C1 segment of cervical spinal cord (tissue), 14 donors: ENCODE measurements around the gene FRMD8.

Experiments
- DNase-seq, 14 donors: peaks; one replicate each; lab custom pipeline; 2025; lab: John Stamatoyannopoulos, UW

The FRMD8 gene, protein sequence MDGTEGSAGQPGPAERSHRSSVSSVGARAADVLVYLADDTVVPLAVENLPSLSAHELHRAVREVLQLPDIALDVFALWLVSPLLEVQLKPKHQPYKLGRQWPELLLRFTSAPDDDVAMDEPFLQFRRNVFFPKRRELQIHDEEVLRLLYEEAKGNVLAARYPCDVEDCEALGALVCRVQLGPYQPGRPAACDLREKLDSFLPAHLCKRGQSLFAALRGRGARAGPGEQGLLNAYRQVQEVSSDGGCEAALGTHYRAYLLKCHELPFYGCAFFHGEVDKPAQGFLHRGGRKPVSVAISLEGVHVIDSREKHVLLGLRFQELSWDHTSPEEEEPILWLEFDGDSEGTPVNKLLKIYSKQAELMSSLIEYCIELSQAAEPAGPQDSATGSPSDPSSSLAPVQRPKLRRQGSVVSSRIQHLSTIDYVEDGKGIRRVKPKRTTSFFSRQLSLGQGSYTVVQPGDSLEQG

GRCh38 chr11:65386307-65387140 lies at the start of gene FRMD8:
Gene FRMD8 (plus strand): TSS chr11:65386637. CDS start chr11:65387037, 400 bp downstream.
- peak; percentile 49 to 94 (median 86) for DNase-seq

GRCh38 chr11:65338676-65339075 lies 47.8 kb upstream of the FRMD8 start:
- DNase-seq, result no peak

DNA sequence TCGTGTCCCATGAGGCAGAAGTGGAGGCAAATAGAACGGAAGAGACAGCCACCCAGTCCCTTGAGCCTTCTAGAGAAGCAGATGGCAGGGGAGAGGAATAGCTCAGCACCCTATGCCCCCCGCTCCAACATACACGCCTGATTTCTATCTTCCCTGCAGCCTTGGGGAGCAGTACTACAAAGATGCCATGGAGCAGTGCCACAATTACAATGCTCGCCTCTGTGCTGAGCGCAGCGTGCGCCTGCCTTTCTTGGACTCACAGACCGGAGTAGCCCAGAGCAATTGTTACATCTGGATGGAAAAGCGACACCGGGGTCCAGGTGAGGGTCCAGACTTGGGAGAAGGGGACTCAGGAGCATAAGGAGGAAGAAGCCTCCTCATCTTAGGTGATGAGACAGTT lies 46.2 kb upstream of the FRMD8 start:
- DNase-seq, result peak in 2 of 14 donors; percentile 8 to 17

GRCh38 chr11:65341856-65342255 lies 44.6 kb upstream of the FRMD8 start:
- DNase-seq, result no peak

GRCh38 chr11:65351511-65351910 lies 34.9 kb upstream of the FRMD8 start:
- DNase-seq, result no peak

DNA sequence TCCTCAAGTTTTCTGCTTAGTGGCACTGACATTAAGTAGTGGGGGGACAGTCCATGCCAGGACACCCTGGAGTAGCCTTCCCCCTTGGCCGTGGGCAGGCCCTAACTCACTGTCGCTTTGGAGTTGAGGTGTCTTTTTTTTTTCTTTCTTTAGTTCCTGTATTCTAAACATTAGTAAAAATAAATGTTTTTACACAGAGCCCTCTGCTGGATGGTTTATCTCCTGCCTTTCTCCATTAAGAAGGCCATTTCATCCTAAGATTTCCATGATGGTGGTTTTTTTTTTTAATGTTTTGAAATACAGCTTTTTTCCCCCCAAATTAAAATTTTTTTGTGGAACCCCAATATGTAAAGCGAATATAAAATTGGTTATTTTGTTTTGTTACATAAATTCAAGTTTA lies 33.7 kb upstream of the FRMD8 start:
- no peak for DNase-seq

GRCh38 chr11:65353376-65353775 lies 33.1 kb upstream of the FRMD8 start:
- no peak for DNase-seq

GRCh38 chr11:65353900-65354264 lies 32.6 kb upstream of the FRMD8 start:
- peak in 7 of 14 donors; percentile 36 to 77 (median 51) for DNase-seq

- peak; percentile 57 to 96 (median 91) for DNase-seq
These were observed 32.0 kb upstream of the FRMD8 start, which contains the start of gene TIGD3 for GRCh38 chr11:65354265-65355012. Gene TIGD3 (plus strand): TSS chr11:65354751. CDS start chr11:65355809, 1,058 bp downstream.

GRCh38 chr11:65355013-65355775 lies 31.2 kb upstream of the FRMD8 start:
- peak in 1 of 14 donors; percentile 36 for DNase-seq

DNA sequence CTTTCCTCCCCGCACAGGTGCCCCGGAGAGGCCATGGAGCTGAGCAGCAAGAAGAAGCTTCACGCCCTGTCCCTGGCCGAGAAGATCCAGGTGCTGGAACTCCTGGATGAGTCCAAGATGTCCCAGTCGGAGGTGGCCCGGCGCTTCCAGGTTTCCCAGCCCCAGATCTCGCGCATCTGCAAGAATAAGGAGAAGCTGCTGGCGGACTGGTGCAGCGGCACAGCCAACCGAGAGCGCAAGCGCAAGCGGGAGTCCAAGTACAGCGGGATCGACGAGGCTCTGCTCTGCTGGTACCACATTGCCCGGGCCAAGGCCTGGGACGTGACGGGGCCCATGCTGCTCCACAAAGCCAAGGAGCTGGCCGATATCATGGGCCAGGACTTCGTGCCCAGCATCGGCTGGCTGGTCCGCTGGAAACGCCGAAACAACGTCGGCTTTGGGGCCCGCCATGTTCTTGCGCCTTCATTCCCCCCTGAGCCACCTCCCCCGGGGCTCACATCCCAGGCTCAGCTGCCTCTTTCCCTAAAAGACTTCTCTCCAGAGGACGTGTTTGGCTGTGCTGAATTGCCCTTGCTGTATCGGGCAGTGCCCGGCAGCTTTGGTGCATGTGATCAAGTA lies 30.6 kb upstream of the FRMD8 start:
- peak in 2 of 14 donors; percentile 14 to 71 for DNase-seq

DNA sequence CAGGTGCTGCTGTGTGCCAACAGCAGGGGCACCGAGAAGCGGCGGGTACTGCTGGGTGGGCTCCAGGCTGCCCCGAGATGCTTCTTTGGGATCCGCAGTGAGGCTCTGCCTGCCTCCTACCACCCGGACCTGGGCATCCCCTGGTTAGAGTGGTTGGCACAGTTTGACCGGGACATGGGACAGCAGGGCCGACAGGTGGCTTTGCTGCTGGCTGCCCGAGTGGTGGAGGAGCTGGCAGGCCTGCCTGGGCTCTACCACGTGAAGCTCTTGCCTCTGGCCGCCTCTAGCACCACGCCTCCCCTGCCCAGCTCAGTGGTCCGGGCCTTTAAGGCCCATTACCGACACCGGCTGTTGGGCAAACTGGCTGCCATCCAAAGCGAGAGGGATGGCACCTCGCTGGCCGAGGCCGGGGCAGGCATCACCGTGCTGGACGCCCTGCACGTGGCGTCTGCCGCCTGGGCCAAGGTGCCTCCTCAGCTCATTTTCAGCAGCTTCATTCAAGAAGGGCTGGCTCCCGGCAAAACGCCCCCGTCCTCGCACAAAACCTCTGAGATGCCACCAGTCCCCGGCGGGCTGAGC lies 30.0 kb upstream of the FRMD8 start:
- DNase-seq, result peak in 1 of 14 donors; percentile 87

DNA sequence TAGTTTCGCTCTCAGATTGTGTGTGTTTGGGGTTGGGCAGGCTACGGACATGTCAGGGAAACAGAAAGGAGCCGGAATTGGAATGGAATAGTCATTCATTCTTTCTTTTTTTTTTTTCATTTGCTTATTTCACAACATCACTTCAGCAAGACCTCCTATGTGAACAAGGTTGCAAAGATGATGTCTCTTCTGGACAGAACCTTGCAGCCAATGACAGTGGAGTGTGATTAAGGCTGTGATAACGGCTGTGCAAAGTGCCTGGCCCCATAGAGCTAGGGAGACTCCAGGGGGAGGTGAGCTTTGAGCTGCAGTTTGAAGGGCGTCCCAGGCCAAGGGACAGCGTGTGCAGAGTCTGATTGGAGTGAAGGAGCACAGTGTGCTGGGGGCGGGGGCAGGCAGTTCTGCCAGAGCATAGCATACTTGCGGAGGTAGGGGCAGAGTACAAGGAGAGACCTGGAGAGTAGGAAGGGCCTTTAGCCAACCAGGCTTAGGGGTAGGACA lies 28.5 kb upstream of the FRMD8 start:
- no peak for DNase-seq

DNA sequence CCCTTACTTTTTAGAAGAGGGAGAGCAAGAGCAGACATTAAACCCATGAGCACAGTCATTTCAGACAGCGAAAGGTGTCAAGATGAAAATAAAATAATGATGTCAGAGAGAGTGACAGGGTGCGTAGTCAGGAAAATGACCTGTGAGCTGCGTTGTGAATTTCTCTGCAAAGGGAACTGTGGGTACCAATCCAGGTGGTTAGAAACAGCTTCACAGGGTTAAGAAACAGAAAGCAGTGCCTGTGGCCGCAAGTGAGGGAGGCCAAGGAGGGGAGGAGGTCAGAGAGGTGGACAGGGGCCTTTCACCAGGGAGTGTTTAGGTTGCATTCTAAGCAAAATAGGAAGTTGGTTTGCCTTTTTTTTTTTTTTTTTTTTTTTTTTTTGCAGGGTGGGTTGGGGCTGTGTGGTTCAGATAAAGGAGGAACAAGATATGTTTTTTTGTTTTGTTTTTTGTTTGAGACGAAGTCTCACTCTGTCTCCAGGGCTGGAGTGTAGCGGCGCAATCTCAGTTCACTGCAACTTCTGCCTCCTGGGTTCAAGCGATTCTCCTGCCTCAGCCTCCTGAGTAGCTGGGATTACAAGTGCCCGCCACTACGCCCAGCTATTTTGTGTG lies 24.0 kb upstream of the FRMD8 start:
- no peak for DNase-seq

DNA sequence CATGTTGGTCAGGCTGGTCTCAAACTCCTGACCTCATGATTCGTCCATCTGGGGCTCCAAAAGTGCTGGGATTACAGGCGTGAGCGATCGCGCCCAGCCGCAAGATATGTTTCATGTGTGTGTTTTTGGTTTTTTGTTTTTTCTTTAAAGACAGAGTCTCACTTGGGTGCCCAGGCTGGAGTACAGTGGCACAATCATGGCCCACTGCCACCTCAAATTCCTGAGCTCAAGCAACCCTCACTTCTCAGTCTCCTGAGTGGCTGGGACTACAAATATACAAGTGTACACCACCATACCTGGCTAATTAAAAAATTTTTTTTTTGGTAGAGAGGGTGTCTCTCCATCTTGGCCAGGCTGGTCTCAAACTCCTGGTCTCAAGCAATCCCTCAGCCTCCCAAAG lies 23.5 kb upstream of the FRMD8 start:
- DNase-seq, result no peak

- DNase-seq, result no peak
These were observed 22.7 kb upstream of the FRMD8 start for GRCh38 chr11:65363770-65364169.

DNA sequence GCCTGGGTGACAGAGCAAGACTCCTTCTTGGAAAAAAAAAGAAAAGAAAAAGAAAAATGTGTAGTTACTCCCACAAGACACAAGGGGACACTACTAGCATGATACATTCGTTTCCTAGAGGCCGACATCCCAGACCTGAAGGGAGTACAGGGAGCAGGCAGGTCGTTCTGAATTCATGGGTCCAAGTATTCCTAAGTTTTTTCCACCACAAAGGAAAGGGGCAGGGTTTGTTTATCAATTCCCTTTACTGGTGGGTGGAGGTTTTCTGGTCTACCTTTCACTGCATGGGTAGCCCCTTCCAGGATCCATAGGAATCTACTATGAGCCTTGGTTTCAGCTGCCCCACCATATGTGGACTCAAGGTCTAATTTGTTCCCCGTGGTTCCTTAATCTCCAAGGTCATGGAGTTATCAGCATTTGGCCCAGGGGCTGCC lies 20.1 kb upstream of the FRMD8 start:
- peak in 3 of 14 donors; percentile 3 to 61 (median 10) for DNase-seq

- DNase-seq, result no peak
These were observed 15.8 kb upstream of the FRMD8 start for GRCh38 chr11:65370659-65371049.

GRCh38 chr11:65373839-65374580 lies 12.4 kb upstream of the FRMD8 start:
- DNase-seq, result no peak
